CD4-positive, alpha-beta T cell treated with Interleukin-12 subunit alpha and Interleukin-12 subunit beta, for 1 hour (primary cell): ENCODE results near the gene DRG2.

Experiments used
- DNase-seq: peaks from one replicate; pipeline ENCODE4 v3.0.0-alpha.2; 2020

Gene DRG2

DNA sequence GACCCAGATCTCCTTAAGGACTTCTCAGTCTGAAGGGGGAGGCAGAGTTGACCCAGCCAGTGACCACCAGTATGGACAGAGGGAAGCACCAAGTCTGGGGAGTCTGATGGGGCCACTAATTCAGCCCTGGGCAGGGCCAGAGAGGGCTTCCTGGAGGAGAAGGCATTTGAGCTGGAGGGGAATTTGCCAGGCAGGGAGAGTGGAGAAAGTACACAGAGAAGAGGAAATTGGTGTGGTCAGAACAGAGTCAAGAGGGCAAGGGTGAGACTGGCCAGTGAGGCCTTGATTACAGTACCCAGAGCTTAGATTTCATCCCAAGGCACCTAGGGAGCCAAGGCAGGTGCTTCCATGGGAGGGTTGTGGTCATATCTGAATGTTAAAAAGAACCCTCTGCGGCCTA lies 57.1 kb downstream of the DRG2 start:
- DNase-seq, result no peak

- DNase-seq, result no peak
Observed at GRCh38 chr17:18145811-18146210, 58.1 kb downstream of the DRG2 start.

GRCh38 chr17:18146259-18146658 lies 58.5 kb downstream of the DRG2 start:
- no peak for DNase-seq

GRCh38 chr17:18146980-18147379 lies 59.2 kb downstream of the DRG2 start:
- DNase-seq, result no peak

DNA sequence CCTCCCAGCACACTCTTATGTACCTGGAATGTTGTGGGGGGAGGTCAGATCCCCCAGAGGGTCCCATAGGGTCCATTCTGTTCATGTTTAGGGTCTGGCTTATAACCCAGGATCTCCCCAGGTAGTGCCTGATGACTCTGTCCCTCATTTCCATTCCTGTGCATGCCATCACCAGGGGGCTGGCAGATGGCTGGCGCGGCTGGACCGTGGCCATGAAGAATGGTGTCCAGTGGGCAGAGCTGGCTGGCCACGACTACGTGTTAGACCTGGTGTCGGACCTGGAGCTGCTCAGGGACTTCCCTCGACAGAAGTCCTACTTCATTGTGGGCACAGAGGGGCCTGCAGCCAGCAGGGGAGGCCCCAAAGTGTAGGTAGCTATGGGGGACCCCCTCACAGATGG lies 60.8 kb downstream of the DRG2 start:
- DNase-seq, result no peak

- no peak for DNase-seq
Observed at GRCh38 chr17:18151290-18151689, 63.5 kb downstream of the DRG2 start.

DNA sequence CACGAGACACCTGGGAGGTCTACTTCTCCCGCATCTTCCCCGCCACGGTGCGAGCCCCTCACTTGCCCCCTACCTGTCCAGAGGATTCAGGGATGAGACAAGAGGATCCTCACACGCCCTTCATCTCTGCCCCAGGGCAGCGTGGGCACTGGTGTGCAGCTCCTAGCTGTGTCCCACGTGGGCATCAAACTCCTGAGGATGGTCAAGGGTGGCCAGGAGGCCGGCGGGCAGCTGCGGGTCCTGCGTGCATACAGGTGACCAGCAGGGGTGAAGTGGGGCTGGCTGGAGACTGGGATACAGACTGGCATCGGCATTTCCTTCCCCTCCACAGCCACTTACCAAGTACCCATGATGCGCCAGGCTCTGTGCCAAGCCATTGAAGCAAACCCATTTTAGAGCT lies 67.4 kb downstream of the DRG2 start:
- DNase-seq, result no peak

- DNase-seq, result no peak
Observed at GRCh38 chr17:18156171-18156975, 68.6 kb downstream of the DRG2 start.

DNA sequence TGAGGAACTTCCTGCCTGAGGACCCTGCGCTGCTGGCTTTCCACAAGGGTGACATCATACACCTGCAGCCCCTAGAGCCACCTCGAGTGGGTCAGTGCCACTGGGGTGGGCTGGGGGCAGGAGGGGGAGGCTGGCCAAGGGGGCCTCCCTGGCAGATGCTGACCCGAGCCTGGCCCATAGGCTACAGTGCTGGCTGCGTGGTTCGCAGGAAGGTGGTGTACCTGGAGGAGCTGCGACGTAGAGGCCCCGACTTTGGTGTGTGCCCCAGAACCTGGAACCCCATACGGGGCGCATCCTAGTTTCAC lies 69.2 kb downstream of the DRG2 start:
- DNase-seq, result no peak
